Measurements from ENCODE around the gene HECA. TPM values are rescaled to one million over a fixed set of nuclear protein-coding genes. Genes with fewer than 3 reads are reported as not detected.

Gene HECA
- total and polyA plus RNA-seq, 2 of the 8 experiments (the other 6 are each of a cell fraction or from before 2014, with no cell fraction given) = 2.4 to 9.2 TPM

GRCh38 chr6:139114746-139115145 lies 20.1 kb upstream of the HECA start (continued):
- no peak for TF ChIP-seq MAX (IDR thresholded peaks at IDR 0.05)
- TF ChIP-seq BCL11A (IDR thresholded peaks at IDR 0.05; ENCODE audit: low read depth in 2 of 2, low read length in 2 of 2) = no peak
- TF ChIP-seq SIX5 (IDR thresholded peaks at IDR 0.05; ENCODE audit: low read depth, low read length) = no peak
